HCT116 (cell line): ENCODE data around the gene ALCAM. TPM values are rescaled to one million over a fixed set of nuclear protein-coding genes. Genes with fewer than 3 reads are reported as not detected.

Experiments used
- ATAC-seq: fragments of 200-7000 bp; cut with Tn5 transposase; 2 replicates; pipeline ENCODE4 v1.9.1; 2020; ENCODE audit warnings: mild to moderate bottlenecking, moderate library complexity
- BruUV-seq: library from RNA; stranded (reverse); fragments of 400-500 nt; replicated peaks from 2 replicates; lab custom pipeline; 2021; lab: Mats Ljungman, UMichigan
- CTCF ChIA-PET: fragments of 300-600 bp; sonication (Branson Sonifier 250); formaldehyde crosslinking; loops from one replicate; lab custom pipeline; 2021; ENCODE audit warnings: antibody characterized with exemption; lab: Charles Lee
- POLR2A ChIA-PET: fragments of 300-600, 350-600 bp; sonication (Branson Sonifier 250); formaldehyde crosslinking; loops from one replicate; lab custom pipeline; 2021; ENCODE audit warnings: antibody characterized with exemption; lab: Charles Lee
- RAD21 ChIA-PET, 2 experiments: fragments of 300-600 bp; sonication (Branson Sonifier 250); formaldehyde crosslinking; loops; one replicate each; lab custom pipeline; 2023; ENCODE audit warnings: low total read pairs in 2 of 2; ENCODE audit not compliant: uncharacterized antibody in 2 of 2, unreplicated experiment in 2 of 2, low non-redundant PET in 1 of 2; lab: Charles Lee
- DNase-seq: peaks from one replicate; pipeline ENCODE4 v3.0.0-alpha.2; 2010; ENCODE audit warnings: low read depth, low spot score
- H2AFZ ChIP-seq: fragments of 200-600 bp; shearing (Covaris generic), sonication (generic); 2 replicates; pipeline ENCODE4 v1.6.1; 2017; ENCODE audit warnings: low read depth, mixed run types, mixed read lengths, antibody characterized with exemption, low read length; ENCODE audit not compliant: poor library complexity, severe bottlenecking
- H3K27ac ChIP-seq: 2 replicates; pipeline ENCODE4 v1.5.1; 2012; ENCODE audit warnings: low read depth, low read length
- H3K27me3 ChIP-seq: fragments of 200-600 bp; sonication (generic); 2 replicates; pipeline ENCODE4 v1.6.1; 2016; ENCODE audit warnings: mixed run types, low read length, mixed read lengths; ENCODE audit not compliant: insufficient read depth
- H3K36me3 ChIP-seq, 2 experiments: fragments of 200-500 bp in 1 of 2; fragments of 200-600 bp in 1 of 2; sonication (Bioruptor generic) in 1 of 2; sonication (generic) in 1 of 2; 2 replicates each; pipeline versions ENCODE4 v1.5.1 to v1.6.1; 2014 to 2016; ENCODE audit warnings: low read length in 2 of 2, inconsistent platforms in 1 of 2, mixed read lengths in 1 of 2, mixed run types in 1 of 2; ENCODE audit not compliant: insufficient read depth in 2 of 2, control insufficient read depth in 1 of 2
- H3K4me1 ChIP-seq, 2 experiments: fragments of 200-600 bp in 1 of 2; sonication (generic) in 1 of 2; 2 replicates each; pipeline versions ENCODE4 v1.5.1 to v1.6.1; 2012 to 2017; ENCODE audit warnings: low read length in 2 of 2, inconsistent platforms in 1 of 2, mild to moderate bottlenecking in 1 of 2, mixed read lengths in 1 of 2, mixed run types in 1 of 2, moderate library complexity in 1 of 2; ENCODE audit not compliant: insufficient read depth in 2 of 2, control insufficient read depth in 1 of 2
- H3K4me2 ChIP-seq: fragments of 200-600 bp; sonication (generic); 2 replicates; pipeline ENCODE4 v1.6.1; 2017; ENCODE audit warnings: mixed run types, low read length, mixed read lengths
- H3K4me3 ChIP-seq, 2 experiments: fragments of 200-600 bp in 1 of 2; sonication (generic) in 1 of 2; replicated peaks in 1 of 2; 2 replicates each; pipeline ENCODE4 v1.5.1; 2011 to 2016; ENCODE audit warnings: low read length in 2 of 2, control low read depth in 1 of 2, low read depth in 1 of 2, mild to moderate bottlenecking in 1 of 2, mixed read lengths in 1 of 2, mixed run types in 1 of 2
- H3K79me2 ChIP-seq: fragments of 200-600 bp; sonication (generic); 2 replicates; pipeline ENCODE4 v1.6.1; 2017; ENCODE audit warnings: mild to moderate bottlenecking, mixed run types, low read length, moderate library complexity, mixed read lengths; ENCODE audit not compliant: insufficient read depth
- H3K9ac ChIP-seq: fragments of 200-600 bp; sonication (generic); 2 replicates; pipeline ENCODE4 v1.6.1; 2016; ENCODE audit warnings: low read length, mixed read lengths
- H3K9me2 ChIP-seq: fragments of 200-600 bp; sonication (generic), shearing (Covaris generic); 2 replicates; pipeline ENCODE4 v1.6.1; 2017; ENCODE audit warnings: mixed run types, mild to moderate bottlenecking, moderate library complexity; ENCODE audit not compliant: insufficient read depth
- H3K9me3 ChIP-seq, 2 experiments: fragments of 200-500 bp in 1 of 2; fragments of 200-600 bp in 1 of 2; sonication (Bioruptor generic) in 1 of 2; sonication (generic) in 1 of 2; 2 replicates each; pipeline ENCODE4 v1.6.1; 2014 to 2017; ENCODE audit warnings: low read length in 2 of 2, mixed read lengths in 2 of 2, inconsistent platforms in 1 of 2, low read depth in 1 of 2, mild to moderate bottlenecking in 1 of 2, mixed run types in 1 of 2, moderate library complexity in 1 of 2; ENCODE audit not compliant: control insufficient read depth in 1 of 2, insufficient read depth in 1 of 2
- H4K20me1 ChIP-seq: fragments of 200-600 bp; sonication (generic), shearing (Covaris generic); 2 replicates; pipeline ENCODE4 v1.6.1; 2017; ENCODE audit warnings: mixed run types, mild to moderate bottlenecking, moderate library complexity; ENCODE audit not compliant: insufficient read depth
- CBX3 ChIP-seq: IDR thresholded peaks from 2 replicates; pipeline ENCODE4 v1.6.1; 2012; ENCODE audit warnings: low read depth
- CEBPB ChIP-seq: IDR thresholded peaks from 2 replicates; pipeline ENCODE4 v1.6.1; 2012; ENCODE audit warnings: low read depth
- FOSL1 ChIP-seq: IDR thresholded peaks from 2 replicates; pipeline ENCODE4 v1.6.1; 2012; ENCODE audit warnings: low read depth
- MAX ChIP-seq: IDR thresholded peaks from 2 replicates; pipeline ENCODE4 v1.6.1; 2012
- POLR2AphosphoS5 ChIP-seq: IDR thresholded peaks from 2 replicates; pipeline ENCODE4 v1.6.1; 2011; ENCODE audit warnings: mild to moderate bottlenecking, low read depth, low read length, moderate library complexity
- REST ChIP-seq: IDR thresholded peaks from 2 replicates; pipeline ENCODE4 v1.6.1; 2012; ENCODE audit warnings: low read depth
- SIN3A ChIP-seq: IDR thresholded peaks from 2 replicates; pipeline ENCODE4 v1.6.1; 2012; ENCODE audit warnings: low read depth
- YY1 ChIP-seq: IDR thresholded peaks from 2 replicates; pipeline ENCODE4 v1.6.1; 2011; ENCODE audit warnings: low read length, low read depth, moderate library complexity, mild to moderate bottlenecking; ENCODE audit not compliant: insufficient replicate concordance; ENCODE audit errors: extremely low read depth
- ZBTB33 ChIP-seq: IDR thresholded peaks from 2 replicates; pipeline ENCODE4 v1.6.1; 2011; ENCODE audit warnings: mild to moderate bottlenecking, low read length, moderate library complexity; ENCODE audit not compliant: insufficient replicate concordance; ENCODE audit errors: extremely low read depth
- ZNF274 ChIP-seq: fragments of 200-500 bp; sonication (Bioruptor generic); IDR thresholded peaks from 2 replicates; pipeline ENCODE4 v1.6.1; 2014; ENCODE audit warnings: mild to moderate bottlenecking, low read depth, low read length, inconsistent platforms
- intact Hi-C: fragments of 100-400 bp; cut with micrococcal nuclease; formaldehyde crosslinking; loops from 2 replicates; pipeline ENCODE4 v1.10.0; 2022
- total RNA-seq: library from RNA; stranded (reverse); gene quantifications from one replicate; pipeline ENCODE4 v1.2.1, GENCODE V29; 2021; ENCODE audit not compliant: unreplicated experiment

Gene ALCAM
- total RNA-seq, 1 experiment from 2014 or later, result 56.7 TPM

- H3K4me1 ChIP-seq, result no peaks in the 10 kb centered on the region
- no peaks in the 10 kb centered on the region for H3K36me3 ChIP-seq
- intact Hi-C loops, result no loop called here
- ATAC-seq, result no peak
- no peak overlapping the region for H3K27ac ChIP-seq
- no peaks in the 10 kb centered on the region for H3K27me3 ChIP-seq
- H4K20me1 ChIP-seq, result no peaks in the 10 kb centered on the region
- no peaks in the 10 kb centered on the region for H3K9me3 ChIP-seq
- peaks cover 24% of the 10 kb centered on the region for H3K79me2 ChIP-seq
- no peak overlapping the region for H3K4me3 ChIP-seq
- CTCF ChIA-PET, result no interaction called here
- TF ChIP-seq CBX3 (no peak), POLR2AphosphoS5 (no peak), YY1 (no peak), ZBTB33 (no peak)
- TF ChIP-seq, all 23 proteins: peak for 0
- BruUV-seq, result no TSS peak
- Histone ChIP-seq H3K4me2 (no peak overlapping the region), H2AFZ (no peak overlapping the region), H3K9ac (no peak overlapping the region), H3K9me2 (no peaks in the 10 kb centered on the region)
- no peak for DNase-seq
- ChIA-PET POLR2A (no interaction called here), RAD21 (no interaction called here)
These were observed 89.3 kb downstream of the ALCAM start for GRCh38 chr3:105456017-105456416.

GRCh38 chr3:105458518-105459215 is 92.0 kb downstream of the ALCAM start:
- Histone ChIP-seq H3K36me3 (no peaks in the 10 kb centered on the region), H3K79me2 (peaks cover 28% of the 10 kb centered on the region), H3K27me3 (no peaks in the 10 kb centered on the region), H3K4me2 (no peak overlapping the region), H3K9me3 (no peaks in the 10 kb centered on the region), H2AFZ (no peak overlapping the region), H4K20me1 (no peaks in the 10 kb centered on the region), H3K9ac (no peak overlapping the region), H3K9me2 (no peaks in the 10 kb centered on the region), H3K4me3 (no peak overlapping the region), H3K4me1 (no peaks in the 10 kb centered on the region), H3K27ac (no peak overlapping the region)
- DNase-seq (no peak), ATAC-seq (no peak)
- POLR2A ChIA-PET, result no interaction called here
- intact Hi-C loops, result no loop called here
- RAD21 ChIA-PET, result no interaction called here
- CTCF ChIA-PET, result no interaction called here
- BruUV-seq, result no TSS peak
- TF ChIP-seq YY1, result no peak
- TF ChIP-seq CEBPB, result no peak
- TF ChIP-seq CBX3, result no peak
- TF ChIP-seq ZNF274, result no peak
- no peak for TF ChIP-seq REST
- TF ChIP-seq MAX, result no peak
- TF ChIP-seq FOSL1, result no peak
- no peak for TF ChIP-seq ZBTB33
- no peak for TF ChIP-seq SIN3A
